Stimulated activated CD8-positive, alpha-beta memory T cell treated with anti-CD3 and anti-CD28 coated beads, Interleukin-2, amount 100 ng/mL, for 1 hour (primary cell): Measurements from ENCODE around the gene SIMC1.
"Not testable (repeated sequence)": the region's sequence is repeated elsewhere in the genome, so short reads cannot be mapped to it uniquely, and the experiment has no call there.

Experiments
- DNase-seq, 2 donors: peaks; one replicate each; pipeline ENCODE4 v3.0.0-alpha.2; 2020; ENCODE audit warnings: low read depth in 2 of 2

Gene SIMC1

GRCh38 chr5:176290057-176290840 is 52.0 kb downstream of the SIMC1 start:
- DNase-seq: not testable (repeated sequence)

GRCh38 chr5:176305356-176305755 is 67.1 kb downstream of the SIMC1 start:
- DNase-seq: not testable (repeated sequence)

GRCh38 chr5:176317534-176318374 is 79.5 kb downstream of the SIMC1 start:
- DNase-seq: no peak

- no peak for DNase-seq
Observed at GRCh38 chr5:176319827-176320554, 81.8 kb downstream of the SIMC1 start.

- no peak for DNase-seq
Observed at GRCh38 chr5:176320577-176320976, 82.4 kb downstream of the SIMC1 start.

- no peak for DNase-seq
Observed at GRCh38 chr5:176334031-176334770, 96.0 kb downstream of the SIMC1 start.

- no peak for DNase-seq
Observed at GRCh38 chr5:176337913-176338312, 99.7 kb downstream of the SIMC1 start.

- no peak for DNase-seq
Observed at GRCh38 chr5:176339304-176339703, 101.1 kb downstream of the SIMC1 start.

- no peak for DNase-seq
Observed at GRCh38 chr5:176341325-176342157, 103.3 kb downstream of the SIMC1 start.

- no peak for DNase-seq
Observed at GRCh38 chr5:176342158-176342483, 103.9 kb downstream of the SIMC1 start.

- no peak for DNase-seq
Observed at GRCh38 chr5:176342766-176343458, 104.7 kb downstream of the SIMC1 start.

- no peak for DNase-seq
Observed at GRCh38 chr5:176350416-176350815, 112.2 kb downstream of the SIMC1 start.

- DNase-seq: no peak
Observed at GRCh38 chr5:176352116-176352878, 114.1 kb downstream of the SIMC1 start.

- no peak for DNase-seq
Observed at GRCh38 chr5:176353533-176353932, 115.3 kb downstream of the SIMC1 start.

GRCh38 chr5:176355400-176356178 is 117.4 kb downstream of the SIMC1 start:
- no peak for DNase-seq

- DNase-seq: no peak
Observed at GRCh38 chr5:176356179-176356566, 117.9 kb downstream of the SIMC1 start.

- DNase-seq: no peak
Observed at GRCh38 chr5:176359658-176360057, 121.4 kb downstream of the SIMC1 start.

- no peak for DNase-seq
Observed at GRCh38 chr5:176360894-176361436, 122.7 kb downstream of the SIMC1 start.
